Uterus (tissue), 2 donors: ENCODE measurements around the gene FAM43B.

ENCODE experiments used
- POLR2A ChIP-seq, 2 donors: fragments of 450-650 bp; IDR thresholded peaks; one replicate each; pipeline ENCODE4 v1.6.1; 2016; ENCODE audit warnings: antibody characterized with exemption in 2 of 2, mild to moderate bottlenecking in 1 of 2, moderate library complexity in 1 of 2
- TF ChIP-seq, protein P1 (sequence below), 4 experiments: fragments of 200-600 bp in 2 of 4; fragments of 450-650 bp in 2 of 4; sonication (generic) in 2 of 4; IDR thresholded peaks; one replicate each; pipeline ENCODE4 v1.5.1; 2016 to 2019; ENCODE audit warnings: antibody characterized with exemption in 4 of 4, mild to moderate bottlenecking in 2 of 4, moderate library complexity in 1 of 4

- TF ChIP-seq, protein P1, sequence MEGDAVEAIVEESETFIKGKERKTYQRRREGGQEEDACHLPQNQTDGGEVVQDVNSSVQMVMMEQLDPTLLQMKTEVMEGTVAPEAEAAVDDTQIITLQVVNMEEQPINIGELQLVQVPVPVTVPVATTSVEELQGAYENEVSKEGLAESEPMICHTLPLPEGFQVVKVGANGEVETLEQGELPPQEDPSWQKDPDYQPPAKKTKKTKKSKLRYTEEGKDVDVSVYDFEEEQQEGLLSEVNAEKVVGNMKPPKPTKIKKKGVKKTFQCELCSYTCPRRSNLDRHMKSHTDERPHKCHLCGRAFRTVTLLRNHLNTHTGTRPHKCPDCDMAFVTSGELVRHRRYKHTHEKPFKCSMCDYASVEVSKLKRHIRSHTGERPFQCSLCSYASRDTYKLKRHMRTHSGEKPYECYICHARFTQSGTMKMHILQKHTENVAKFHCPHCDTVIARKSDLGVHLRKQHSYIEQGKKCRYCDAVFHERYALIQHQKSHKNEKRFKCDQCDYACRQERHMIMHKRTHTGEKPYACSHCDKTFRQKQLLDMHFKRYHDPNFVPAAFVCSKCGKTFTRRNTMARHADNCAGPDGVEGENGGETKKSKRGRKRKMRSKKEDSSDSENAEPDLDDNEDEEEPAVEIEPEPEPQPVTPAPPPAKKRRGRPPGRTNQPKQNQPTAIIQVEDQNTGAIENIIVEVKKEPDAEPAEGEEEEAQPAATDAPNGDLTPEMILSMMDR (IDR thresholded peaks at IDR 0.05) = no peak
- no peak for TF ChIP-seq POLR2A (IDR thresholded peaks at IDR 0.05)
These were observed at the start of gene FAM43B for GRCh38 chr1:20551945-20552727.
